RCC 7860 (cell line): ENCODE measurements around the gene MDN1.

Experiments
- DNase-seq: peaks from one replicate; pipeline ENCODE4 v3.0.0-alpha.2; 2015; ENCODE audit warnings: low spot score
- FAIRE-seq: peaks from 2 replicates; lab custom pipeline; 2012; peaks lifted over from hg19 to GRCh38; lab: Jason Lieb, UNC

Gene MDN1

DNA sequence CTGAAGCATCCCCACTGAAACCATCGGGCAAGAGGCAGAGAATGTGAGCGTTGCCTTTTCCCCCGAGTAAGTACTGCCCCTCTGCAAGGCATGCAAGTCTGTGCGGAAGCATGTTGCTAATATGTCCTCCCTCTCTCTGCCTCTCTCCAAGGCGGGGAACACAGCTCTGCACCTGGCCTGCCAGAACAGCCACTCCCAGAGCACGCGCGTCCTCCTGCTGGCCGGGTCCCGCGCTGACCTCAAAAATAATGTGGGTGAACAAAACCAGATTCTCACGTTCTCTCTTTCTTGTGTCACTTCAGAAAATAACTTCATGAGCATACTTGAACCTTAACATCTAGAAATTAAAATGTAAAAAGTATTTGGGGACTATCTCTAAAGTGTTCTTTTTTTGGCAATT lies 207.5 kb downstream of the MDN1 start:
- no peak for DNase-seq
- FAIRE-seq, result no peak

DNA sequence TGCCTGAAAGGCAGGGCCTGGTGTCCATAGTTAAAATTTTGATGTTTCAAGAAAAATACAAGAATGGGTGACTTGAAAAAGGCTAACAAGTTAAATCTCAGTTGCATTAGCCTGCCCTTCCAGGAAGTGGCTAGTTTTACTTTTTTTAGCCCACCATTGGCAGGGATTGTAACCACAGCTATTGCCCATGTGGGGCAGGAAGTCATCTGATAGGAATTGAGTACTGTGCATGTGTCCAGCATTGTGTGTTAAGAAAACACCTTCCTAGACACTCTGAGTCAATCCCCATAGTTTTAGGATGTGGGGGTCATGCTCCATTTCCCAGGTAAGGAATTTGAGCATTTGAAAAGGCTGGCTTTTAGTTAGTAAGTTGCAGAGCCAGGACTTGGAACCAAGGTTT lies 207.9 kb downstream of the MDN1 start:
- DNase-seq (peak; percentile 6), FAIRE-seq (no peak)

DNA sequence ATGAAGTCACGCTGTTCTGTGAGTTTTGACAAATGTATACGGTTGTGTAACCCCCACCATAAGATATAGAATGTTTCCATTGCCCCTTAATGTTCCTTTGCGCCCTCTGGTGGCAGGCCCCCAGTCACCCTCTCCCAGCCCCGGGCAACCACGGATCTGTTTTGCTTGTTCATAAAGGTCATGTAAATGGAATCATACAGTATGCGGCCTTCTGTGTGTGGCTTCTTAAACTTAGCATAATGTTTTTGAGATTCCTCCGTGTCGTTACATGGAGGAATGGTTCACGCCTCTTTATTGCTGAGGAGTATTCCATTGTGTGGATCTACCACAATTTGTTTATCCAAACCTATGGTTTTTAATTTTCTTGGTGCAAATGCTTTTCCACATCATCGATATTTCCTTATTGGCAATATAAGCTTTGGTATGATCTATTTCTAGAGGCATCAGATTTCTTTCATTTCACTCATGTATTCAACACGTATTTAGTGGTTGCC lies 209.4 kb downstream of the MDN1 start:
- no peak for DNase-seq
- no peak for FAIRE-seq

DNA sequence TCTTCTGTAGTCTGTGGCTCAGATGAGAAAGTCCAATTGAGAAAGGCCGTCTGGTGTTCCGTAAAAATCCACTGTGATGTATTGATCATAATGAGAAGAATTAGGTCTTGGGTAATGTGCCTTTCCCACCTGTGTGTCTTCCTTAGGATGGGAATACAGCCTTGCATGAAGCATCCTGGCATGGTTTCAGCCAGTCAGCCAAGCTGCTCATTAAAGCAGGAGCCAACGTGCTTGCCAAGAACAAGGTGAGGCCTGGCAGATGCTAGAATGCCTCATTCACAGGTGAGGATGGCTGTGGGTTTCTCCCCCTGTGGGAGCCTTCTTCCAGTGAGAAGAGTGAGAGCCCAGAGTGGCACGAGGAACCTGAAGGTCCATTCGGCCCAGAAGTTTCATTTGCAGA lies 213.7 kb downstream of the MDN1 start:
- FAIRE-seq, result no peak
- no peak for DNase-seq

DNA sequence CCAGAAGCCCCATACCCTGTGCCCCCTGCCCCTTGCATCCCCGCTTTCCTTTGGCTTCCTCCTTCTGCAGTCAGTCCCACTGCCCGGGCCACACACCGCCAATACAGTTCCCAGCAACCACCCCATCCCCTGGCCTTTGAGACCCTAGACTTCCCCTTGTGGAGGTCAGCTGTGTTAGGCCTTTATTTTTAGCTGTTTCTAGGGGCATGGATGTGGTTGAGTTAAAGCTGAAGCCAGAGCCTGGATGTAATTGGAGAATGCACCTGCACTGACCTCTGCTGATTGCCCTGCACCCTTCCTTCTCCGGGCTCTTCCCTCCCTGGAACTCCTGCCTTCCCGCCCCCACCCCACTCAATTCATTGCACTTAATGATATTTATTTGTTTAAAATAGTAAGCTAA lies 214.9 kb downstream of the MDN1 start:
- DNase-seq (no peak), FAIRE-seq (no peak)

DNA sequence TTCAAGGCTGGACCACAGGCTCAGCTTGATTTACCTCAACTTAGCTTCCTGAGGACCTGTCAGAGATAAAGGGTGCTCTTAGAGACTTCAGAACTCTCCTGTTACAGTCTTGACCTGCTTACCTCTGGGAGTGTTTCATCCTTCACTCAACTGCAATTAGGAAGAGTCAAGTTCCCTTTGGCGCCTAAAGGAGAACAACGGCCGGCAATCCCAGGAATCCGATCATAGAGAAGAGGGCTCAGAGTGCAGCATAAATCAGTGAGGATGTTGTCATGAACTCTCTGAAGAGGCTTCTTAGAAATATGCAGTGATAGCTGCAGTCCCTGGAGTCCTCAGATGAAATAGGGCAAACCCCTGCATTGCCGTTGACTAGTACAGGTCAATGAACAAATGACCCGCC lies 217.4 kb downstream of the MDN1 start:
- FAIRE-seq (no peak), DNase-seq (no peak)

DNA sequence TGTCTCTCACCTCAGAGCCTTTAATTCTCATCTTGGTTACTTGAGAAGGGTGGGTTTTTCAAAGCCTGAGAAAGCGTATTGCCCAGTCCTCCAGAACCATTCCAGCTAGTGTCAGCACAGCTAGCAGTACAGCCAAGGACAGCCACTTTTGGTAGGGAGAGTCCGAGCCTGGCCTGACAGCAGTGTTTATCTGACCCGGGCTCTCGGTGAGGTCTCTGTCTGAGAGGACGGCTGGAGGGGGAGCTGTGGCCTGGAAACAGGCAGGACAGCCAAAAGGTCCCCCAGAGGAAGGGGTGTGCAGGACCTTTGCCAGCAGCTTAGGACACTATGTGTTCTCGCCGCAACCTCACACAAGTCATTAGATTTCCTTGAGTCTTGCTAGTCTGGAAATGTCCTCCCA lies 219.9 kb downstream of the MDN1 start:
- FAIRE-seq (no peak), DNase-seq (no peak)

DNA sequence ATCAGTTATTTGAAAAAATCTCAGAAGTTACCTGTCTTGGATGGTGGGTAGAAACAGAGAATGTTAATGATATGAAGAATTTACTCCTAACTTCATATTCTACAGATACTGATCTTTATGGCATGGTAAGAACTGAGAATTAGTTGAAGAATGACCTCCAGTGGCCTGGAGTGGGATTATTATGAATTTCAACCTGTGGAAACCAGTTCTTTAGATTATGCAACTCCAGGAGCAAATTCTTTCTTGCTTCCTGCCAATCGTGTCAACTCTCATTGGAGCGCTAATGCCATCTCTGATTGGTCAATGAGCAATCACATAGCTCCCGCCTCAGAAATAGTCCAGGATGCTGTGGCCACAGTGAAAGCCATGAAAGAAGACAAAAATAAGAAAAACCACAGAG lies 221.6 kb downstream of the MDN1 start:
- DNase-seq, result peak; percentile 11
- FAIRE-seq, result no peak

DNA sequence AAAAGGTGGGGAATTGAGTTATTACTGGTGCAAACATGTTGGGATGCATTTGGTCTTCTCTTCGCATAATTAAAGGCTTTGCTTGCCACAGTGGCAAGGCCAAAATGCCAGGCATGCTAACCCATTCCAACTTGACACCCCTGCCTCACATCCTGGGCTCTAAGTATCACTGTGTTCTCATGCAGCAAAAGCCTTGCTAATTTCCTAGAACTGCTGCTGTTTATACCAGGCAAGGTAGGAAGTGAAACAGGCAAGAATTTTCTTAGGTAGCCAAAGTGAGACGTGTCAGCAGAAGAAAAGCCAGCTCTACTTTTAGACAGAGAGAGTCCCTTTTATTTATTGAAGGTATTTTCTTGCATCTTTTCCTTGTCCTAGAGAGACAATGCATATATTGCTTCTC lies 222.2 kb downstream of the MDN1 start:
- DNase-seq (no peak), FAIRE-seq (no peak)

DNA sequence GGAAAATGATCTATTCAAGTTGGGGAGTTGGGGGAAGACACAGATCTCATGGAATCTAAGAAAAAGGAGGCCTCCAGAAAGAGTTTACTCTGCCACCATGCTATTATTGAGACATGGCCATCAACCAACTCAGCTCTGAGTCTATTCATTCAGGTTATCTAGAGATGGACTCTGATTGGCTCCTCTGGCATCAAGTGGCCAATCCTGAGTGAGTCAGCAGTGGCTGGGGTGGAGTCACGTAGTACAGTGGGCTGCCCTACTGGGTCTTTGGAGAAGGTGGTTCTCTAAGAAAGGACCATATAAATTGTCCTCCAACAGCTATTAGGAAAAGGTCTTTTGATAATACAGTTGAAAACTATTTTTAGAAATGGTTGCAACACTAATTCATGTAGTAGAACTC lies 223.1 kb downstream of the MDN1 start:
- FAIRE-seq, result no peak
- DNase-seq, result no peak

DNA sequence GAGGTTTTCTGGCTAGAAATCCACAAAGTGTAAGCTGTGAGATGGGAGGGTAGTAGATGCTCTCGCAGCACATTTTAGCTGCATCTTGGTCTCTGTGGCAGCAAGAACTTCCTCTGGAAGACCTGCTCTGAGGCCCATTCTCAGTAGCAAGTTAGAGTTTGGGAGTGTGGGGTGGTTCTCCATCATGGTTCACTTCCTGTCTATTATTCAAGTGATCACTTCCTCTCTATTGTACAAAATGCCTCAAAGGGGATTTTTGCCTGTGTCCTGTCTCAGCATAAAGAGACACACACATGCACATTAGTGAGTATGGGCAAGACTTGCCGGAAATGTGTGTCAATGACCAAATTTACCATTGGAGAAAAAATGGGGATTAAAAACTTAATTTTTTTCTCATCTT lies 223.5 kb downstream of the MDN1 start:
- no peak for FAIRE-seq
- DNase-seq, result no peak
